GM12878 (cell line): ENCODE measurements around the gene LORICRIN. TPM values are rescaled to one million over a fixed set of nuclear protein-coding genes. Genes with fewer than 3 reads are reported as not detected.

Experiments
- ATAC-seq: fragments of 200-7000 bp; cut with Tn5 transposase; 3 replicates; pipeline ENCODE4 v1.9.1; 2020; ENCODE audit warnings: mild to moderate bottlenecking, moderate library complexity
- BruUV-seq: library from RNA; stranded (reverse); fragments of 400-500 nt; replicated peaks from 2 replicates; lab custom pipeline; 2021; lab: Mats Ljungman, UMichigan
- CTCF ChIA-PET: fragments of 300-600 bp; sonication (Branson Sonifier 250); formaldehyde crosslinking; extraction: SDS; loops from one replicate; lab custom pipeline; 2021; ENCODE audit warnings: inconsistent platforms; lab: Yijun Ruan, JAX
- POLR2A ChIA-PET: fragments of 350-600 bp; formaldehyde crosslinking; extraction: SDS; loops from one replicate; lab custom pipeline; 2021; ENCODE audit warnings: inconsistent platforms; lab: Charles Lee
- RAD21 ChIA-PET: fragments of 300-600 bp; sonication (Branson Sonifier 250); formaldehyde crosslinking; loops from one replicate; lab custom pipeline; 2023; ENCODE audit warnings: antibody characterized with exemption; ENCODE audit not compliant: unreplicated experiment; lab: Charles Lee
- SMC1A ChIA-PET: fragments of 300-600 bp; sonication (Branson Sonifier 250); formaldehyde crosslinking; loops from one replicate; lab custom pipeline; 2023; ENCODE audit not compliant: unreplicated experiment, uncharacterized antibody; lab: Charles Lee
- DNase-seq: peaks from one replicate; pipeline ENCODE4 v3.0.0-alpha.2; 2011; ENCODE audit warnings: low read depth, low spot score
- FAIRE-seq: peaks from 3 replicates; lab custom pipeline; 2011; peaks lifted over from hg19 to GRCh38; lab: Jason Lieb, UNC
- H2AFZ ChIP-seq: 2 replicates; pipeline ENCODE4 v1.6.0; 2011; ENCODE audit warnings: low read depth, low read length, control low read depth; ENCODE audit not compliant: control insufficient read depth
- H3K27ac ChIP-seq: 2 replicates; pipeline ENCODE4 v1.5.1; 2011; ENCODE audit warnings: control low read depth; ENCODE audit not compliant: control insufficient read depth, insufficient read depth
- H3K27me3 ChIP-seq, 2 experiments: replicated peaks in 1 of 2; 2 replicates each; pipeline versions ENCODE4 v1.6.0 to v1.6.1; 2011; ENCODE audit warnings: low read length in 1 of 2; ENCODE audit not compliant: control insufficient read depth in 2 of 2, insufficient read depth in 2 of 2
- H3K36me3 ChIP-seq, 2 experiments: 2 replicates each; pipeline ENCODE4 v1.5.1; 2011; ENCODE audit warnings: low read length in 1 of 2; ENCODE audit not compliant: control insufficient read depth in 2 of 2, insufficient read depth in 2 of 2
- H3K4me1 ChIP-seq: 2 replicates; pipeline ENCODE4 v1.6.1; 2011; ENCODE audit warnings: mild to moderate bottlenecking, low read length, moderate library complexity, mixed read lengths; ENCODE audit not compliant: control insufficient read depth, insufficient read depth
- H3K4me2 ChIP-seq: 2 replicates; pipeline ENCODE4 v1.6.0; 2011; ENCODE audit warnings: control low read depth; ENCODE audit not compliant: control insufficient read depth, insufficient read depth
- H3K4me3 ChIP-seq: fragments of 200-600 bp; sonication (generic); 2 replicates; pipeline ENCODE4 v1.5.1; 2016
- H3K79me2 ChIP-seq: 2 replicates; pipeline ENCODE4 v1.6.0; 2011; ENCODE audit warnings: low read length; ENCODE audit not compliant: control insufficient read depth, insufficient read depth
- H3K9ac ChIP-seq: 2 replicates; pipeline ENCODE4 v1.8.0; 2011; ENCODE audit warnings: low read length, control low read depth, mixed read lengths; ENCODE audit not compliant: control insufficient read depth, insufficient read depth
- H3K9me3 ChIP-seq: replicated peaks from 3 replicates; pipeline ENCODE4 v1.5.1; 2011; ENCODE audit warnings: mild to moderate bottlenecking, low read length; ENCODE audit not compliant: control insufficient read depth, insufficient read depth
- H4K20me1 ChIP-seq: 2 replicates; pipeline ENCODE4 v1.6.0; 2011; ENCODE audit not compliant: control insufficient read depth, insufficient read depth
- HDGF ChIP-seq: fragments of 450-650 bp; IDR thresholded peaks from 2 replicates; pipeline ENCODE4 v1.6.1; 2016; ENCODE audit warnings: antibody characterized with exemption
- TCF12 ChIP-seq: IDR thresholded peaks from 2 replicates; pipeline ENCODE4 v1.6.1; 2011; ENCODE audit warnings: low read depth, mild to moderate bottlenecking, low read length
- WGBS: methylation state at CpG from one replicate; pipeline ENCODE4 v1.1.6; 2016; ENCODE audit warnings: low lambda C conversion rate; ENCODE audit not compliant: insufficient replicate concordance, insufficient coverage; ENCODE audit errors: missing lambda C conversion rate; 5-methylcytosine and 5-hydroxymethylcytosine counted together
- in situ Hi-C: fragments of 300-500 bp; cut with MboI; formaldehyde crosslinking; loops from 9 replicates; pipeline ENCODE4 v1.14.3; 2018; ENCODE audit warnings: mixed read lengths
- intact Hi-C: fragments of 100-400 bp; cut with micrococcal nuclease; formaldehyde crosslinking; loops from one replicate; pipeline ENCODE4 v1.14.2; 2022; ENCODE audit not compliant: unreplicated experiment
- polyA plus RNA-seq, 11 experiments: library from polyadenylated mRNA; depleted of rRNA in 4 of 11; unstranded in 6 of 11; stranded (reverse) in 5 of 11; fragments of >200 nt; fragmentation: Nextera tagmentation in 4 of 11; fragmentation: Illumina TruSeq in 1 of 11; extraction: Ambion mirVana in 4 of 11; extraction: Trizol in 1 of 11; gene quantifications; 1 replicate in 1 of 11; 2 replicates in 10 of 11; pipeline versions ENCODE4 v1.2.1 to v1.2.3, GENCODE V29; 2011 to 2016; ENCODE audit warnings: inconsistent platforms in 2 of 11, missing spikeins in 2 of 11, low read depth in 1 of 11
- total RNA-seq, 4 experiments: library from RNA; depleted of rRNA in 3 of 4; stranded (reverse); fragments of >200 nt in 3 of 4; fragmentation: Illumina TruSeq in 1 of 4; extraction: Trizol in 1 of 4; gene quantifications; 2 replicates each; pipeline versions ENCODE4 v1.2.1 to v1.2.3, GENCODE V29; 2013 to 2021
- TF ChIP-seq, protein P1 (sequence below): fragments of 450-650 bp; IDR thresholded peaks from 2 replicates; pipeline ENCODE4 v1.6.1; 2017; ENCODE audit warnings: mild to moderate bottlenecking, moderate library complexity

The LORICRIN gene
- total and polyA plus RNA-seq, 10 of the 15 experiments (the other 5 are each of a cell fraction or from before 2014, with no cell fraction given) = 0.06 to 0.37 TPM; not detected in 8

- TF ChIP-seq, protein P1, sequence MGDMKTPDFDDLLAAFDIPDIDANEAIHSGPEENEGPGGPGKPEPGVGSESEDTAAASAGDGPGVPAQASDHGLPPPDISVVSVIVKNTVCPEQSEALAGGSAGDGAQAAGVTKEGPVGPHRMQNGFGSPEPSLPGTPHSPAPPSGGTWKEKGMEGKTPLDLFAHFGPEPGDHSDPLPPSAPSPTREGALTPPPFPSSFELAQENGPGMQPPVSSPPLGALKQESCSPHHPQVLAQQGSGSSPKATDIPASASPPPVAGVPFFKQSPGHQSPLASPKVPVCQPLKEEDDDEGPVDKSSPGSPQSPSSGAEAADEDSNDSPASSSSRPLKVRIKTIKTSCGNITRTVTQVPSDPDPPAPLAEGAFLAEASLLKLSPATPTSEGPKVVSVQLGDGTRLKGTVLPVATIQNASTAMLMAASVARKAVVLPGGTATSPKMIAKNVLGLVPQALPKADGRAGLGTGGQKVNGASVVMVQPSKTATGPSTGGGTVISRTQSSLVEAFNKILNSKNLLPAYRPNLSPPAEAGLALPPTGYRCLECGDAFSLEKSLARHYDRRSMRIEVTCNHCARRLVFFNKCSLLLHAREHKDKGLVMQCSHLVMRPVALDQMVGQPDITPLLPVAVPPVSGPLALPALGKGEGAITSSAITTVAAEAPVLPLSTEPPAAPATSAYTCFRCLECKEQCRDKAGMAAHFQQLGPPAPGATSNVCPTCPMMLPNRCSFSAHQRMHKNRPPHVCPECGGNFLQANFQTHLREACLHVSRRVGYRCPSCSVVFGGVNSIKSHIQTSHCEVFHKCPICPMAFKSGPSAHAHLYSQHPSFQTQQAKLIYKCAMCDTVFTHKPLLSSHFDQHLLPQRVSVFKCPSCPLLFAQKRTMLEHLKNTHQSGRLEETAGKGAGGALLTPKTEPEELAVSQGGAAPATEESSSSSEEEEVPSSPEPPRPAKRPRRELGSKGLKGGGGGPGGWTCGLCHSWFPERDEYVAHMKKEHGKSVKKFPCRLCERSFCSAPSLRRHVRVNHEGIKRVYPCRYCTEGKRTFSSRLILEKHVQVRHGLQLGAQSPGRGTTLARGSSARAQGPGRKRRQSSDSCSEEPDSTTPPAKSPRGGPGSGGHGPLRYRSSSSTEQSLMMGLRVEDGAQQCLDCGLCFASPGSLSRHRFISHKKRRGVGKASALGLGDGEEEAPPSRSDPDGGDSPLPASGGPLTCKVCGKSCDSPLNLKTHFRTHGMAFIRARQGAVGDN = no peak
- TF ChIP-seq HDGF (no peak), TCF12 (no peak)
- Histone ChIP-seq H3K36me3 (no peaks in the 10 kb centered on the region), H2AFZ (no peak overlapping the region), H3K4me1 (no peaks in the 10 kb centered on the region), H3K79me2 (no peaks in the 10 kb centered on the region), H3K27ac (no peak overlapping the region), H3K27me3 (no peaks in the 10 kb centered on the region), H3K4me3 (no peak overlapping the region), H3K9ac (no peak overlapping the region), H4K20me1 (no peaks in the 10 kb centered on the region), H3K4me2 (no peak overlapping the region), H3K9me3 (no peaks in the 10 kb centered on the region; the same call in 2 of the 3 replicates)
- FAIRE-seq (no peak), ATAC-seq (no peak), DNase-seq (no peak)
- ChIA-PET RAD21 (no interaction called here), CTCF (interaction anchor here (1.1 to 5.1 kb wide), 4 partner anchors 10 to 83 kb away, joined by 3 to 40 read pairs (median 3); no protein-coding TSS in a partner anchor), POLR2A (no interaction called here), SMC1A (interaction anchor here (0.9 to 2.5 kb wide), 3 partner anchors 8 to 25 kb away, joined by 3 to 9 read pairs (median 5); no protein-coding TSS in a partner anchor)
- intact Hi-C loops (no loop called here), in situ Hi-C loops (no loop called here)
- WGBS = 26% methylated on average over 7 of the region's 7 CpGs
- no TSS peak for BruUV-seq
Measured at GRCh38 chr1:153310526-153310925, 51.0 kb downstream of the LORICRIN start.

Other genes starting within 250 kb of the LORICRIN start
Only the 7 nearest of the 16 such genes appear.
- gene SPRR2G, start 108.8 kb upstream of the LORICRIN start, total RNA-seq (2014; rRNA removed) = not detected in 2 replicates
- gene SPRR2G, start 108.8 kb upstream of the LORICRIN start, total RNA-seq (2014; rRNA removed; fragmentation: Illumina TruSeq; extraction: Trizol) = not detected in 2 replicates
- not detected in 2 replicates for gene SPRR2G, start 108.8 kb upstream of the LORICRIN start, total RNA-seq (2021)
- gene SPRR2G, start 108.8 kb upstream of the LORICRIN start, polyA plus RNA-seq (2011; rRNA removed) = 0.18 TPM in 1 of 2 replicates, not detected in the other
- gene SPRR2G, start 108.8 kb upstream of the LORICRIN start, polyA plus RNA-seq (2014; fragmentation: Illumina TruSeq; extraction: Trizol) = not detected in 2 replicates
- not detected for gene SPRR2G, start 108.8 kb upstream of the LORICRIN start, polyA plus RNA-seq (2014; fragmentation: Nextera tagmentation; extraction: Ambion mirVana)
- not detected in 2 replicates for gene SPRR2G, start 108.8 kb upstream of the LORICRIN start, polyA plus RNA-seq (2014; rRNA removed)
- gene SPRR2G, start 108.8 kb upstream of the LORICRIN start, polyA plus RNA-seq (2016; fragmentation: Nextera tagmentation; extraction: Ambion mirVana) = not detected
- gene LELP1, start 56.3 kb upstream of the LORICRIN start, total RNA-seq (2014; rRNA removed) = not detected in 2 replicates
- gene LELP1, start 56.3 kb upstream of the LORICRIN start, total RNA-seq (2014; rRNA removed; fragmentation: Illumina TruSeq; extraction: Trizol) = not detected in 2 replicates
- not detected in 2 replicates for gene LELP1, start 56.3 kb upstream of the LORICRIN start, total RNA-seq (2021)
- gene LELP1, start 56.3 kb upstream of the LORICRIN start, polyA plus RNA-seq (2011; rRNA removed) = not detected in 2 replicates
- not detected in 2 replicates for gene LELP1, start 56.3 kb upstream of the LORICRIN start, polyA plus RNA-seq (2014; fragmentation: Illumina TruSeq; extraction: Trizol)
- gene LELP1, start 56.3 kb upstream of the LORICRIN start, polyA plus RNA-seq (2014; fragmentation: Nextera tagmentation; extraction: Ambion mirVana) = not detected
- gene LELP1, start 56.3 kb upstream of the LORICRIN start, polyA plus RNA-seq (2014; rRNA removed) = not detected in 2 replicates
- not detected for gene LELP1, start 56.3 kb upstream of the LORICRIN start, polyA plus RNA-seq (2016; fragmentation: Nextera tagmentation; extraction: Ambion mirVana)
- gene PRR9, start 42.1 kb upstream of the LORICRIN start, total RNA-seq (2014; rRNA removed) = not detected in 2 replicates
- gene PRR9, start 42.1 kb upstream of the LORICRIN start, total RNA-seq (2014; rRNA removed; fragmentation: Illumina TruSeq; extraction: Trizol) = not detected in 2 replicates
- gene PRR9, start 42.1 kb upstream of the LORICRIN start, total RNA-seq (2021) = not detected in 2 replicates
- not detected in 2 replicates for gene PRR9, start 42.1 kb upstream of the LORICRIN start, polyA plus RNA-seq (2011; rRNA removed)
- not detected in 2 replicates for gene PRR9, start 42.1 kb upstream of the LORICRIN start, polyA plus RNA-seq (2014; fragmentation: Illumina TruSeq; extraction: Trizol)
- gene PRR9, start 42.1 kb upstream of the LORICRIN start, polyA plus RNA-seq (2014; fragmentation: Nextera tagmentation; extraction: Ambion mirVana) = not detected
- gene PRR9, start 42.1 kb upstream of the LORICRIN start, polyA plus RNA-seq (2014; rRNA removed) = not detected in 2 replicates
- gene PRR9, start 42.1 kb upstream of the LORICRIN start, polyA plus RNA-seq (2016; fragmentation: Nextera tagmentation; extraction: Ambion mirVana) = not detected
- gene PGLYRP3, start 53.3 kb downstream of the LORICRIN start, total RNA-seq (2014; rRNA removed) = not detected in 2 replicates
- not detected in 2 replicates for gene PGLYRP3, start 53.3 kb downstream of the LORICRIN start, total RNA-seq (2014; rRNA removed; fragmentation: Illumina TruSeq; extraction: Trizol)
- gene PGLYRP3, start 53.3 kb downstream of the LORICRIN start, total RNA-seq (2021) = 0.29 TPM in 1 of 2 replicates, not detected in the other
- gene PGLYRP3, start 53.3 kb downstream of the LORICRIN start, polyA plus RNA-seq (2011; rRNA removed) = 0.19 and 0.49 TPM in 2 replicates
- gene PGLYRP3, start 53.3 kb downstream of the LORICRIN start, polyA plus RNA-seq (2014; fragmentation: Illumina TruSeq; extraction: Trizol) = 0.18 TPM in 1 of 2 replicates, not detected in the other
- not detected for gene PGLYRP3, start 53.3 kb downstream of the LORICRIN start, polyA plus RNA-seq (2014; fragmentation: Nextera tagmentation; extraction: Ambion mirVana)
- 0.22 TPM in 1 of 2 replicates, not detected in the other for gene PGLYRP3, start 53.3 kb downstream of the LORICRIN start, polyA plus RNA-seq (2014; rRNA removed)
- gene PGLYRP3, start 53.3 kb downstream of the LORICRIN start, polyA plus RNA-seq (2016; fragmentation: Nextera tagmentation; extraction: Ambion mirVana) = under 1 TPM in 1 of 2 experiments, not detected in 1; 0.10 TPM
- gene PGLYRP4, start 89.2 kb downstream of the LORICRIN start, total RNA-seq (2014; rRNA removed) = 0.38 and 0.45 TPM in 2 replicates
- 0.22 and 0.32 TPM in 2 replicates for gene PGLYRP4, start 89.2 kb downstream of the LORICRIN start, total RNA-seq (2014; rRNA removed; fragmentation: Illumina TruSeq; extraction: Trizol)
- gene PGLYRP4, start 89.2 kb downstream of the LORICRIN start, total RNA-seq (2021) = 0.44 and 0.74 TPM in 2 replicates
- gene PGLYRP4, start 89.2 kb downstream of the LORICRIN start, polyA plus RNA-seq (2011; rRNA removed) = 1.6 and 3.0 TPM in 2 replicates
- 0.48 and 0.65 TPM in 2 replicates for gene PGLYRP4, start 89.2 kb downstream of the LORICRIN start, polyA plus RNA-seq (2014; fragmentation: Illumina TruSeq; extraction: Trizol)
- under 1 TPM; 0.37 to 0.50 TPM for gene PGLYRP4, start 89.2 kb downstream of the LORICRIN start, polyA plus RNA-seq (2014; fragmentation: Nextera tagmentation; extraction: Ambion mirVana)
- gene PGLYRP4, start 89.2 kb downstream of the LORICRIN start, polyA plus RNA-seq (2014; rRNA removed) = 0.44 and 0.55 TPM in 2 replicates
- gene PGLYRP4, start 89.2 kb downstream of the LORICRIN start, polyA plus RNA-seq (2016; fragmentation: Nextera tagmentation; extraction: Ambion mirVana) = under 1 TPM; 0.28 to 0.43 TPM
- gene S100A9, start 98.2 kb downstream of the LORICRIN start, total RNA-seq (2014; rRNA removed) = 0.68 and 1.3 TPM in 2 replicates
- gene S100A9, start 98.2 kb downstream of the LORICRIN start, total RNA-seq (2014; rRNA removed; fragmentation: Illumina TruSeq; extraction: Trizol) = 0.37 TPM in 1 of 2 replicates, not detected in the other
- 0.37 and 0.41 TPM in 2 replicates for gene S100A9, start 98.2 kb downstream of the LORICRIN start, total RNA-seq (2021)
- gene S100A9, start 98.2 kb downstream of the LORICRIN start, polyA plus RNA-seq (2011; rRNA removed) = 1.4 and 1.7 TPM in 2 replicates
- gene S100A9, start 98.2 kb downstream of the LORICRIN start, polyA plus RNA-seq (2014; fragmentation: Illumina TruSeq; extraction: Trizol) = 0.22 TPM in 1 of 2 replicates, not detected in the other
- under 1 TPM in 1 of 2 experiments, not detected in 1; 0.49 TPM for gene S100A9, start 98.2 kb downstream of the LORICRIN start, polyA plus RNA-seq (2014; fragmentation: Nextera tagmentation; extraction: Ambion mirVana)
- 1.4 and 1.5 TPM in 2 replicates for gene S100A9, start 98.2 kb downstream of the LORICRIN start, polyA plus RNA-seq (2014; rRNA removed)
- gene S100A9, start 98.2 kb downstream of the LORICRIN start, polyA plus RNA-seq (2016; fragmentation: Nextera tagmentation; extraction: Ambion mirVana) = under 1 TPM in 1 of 2 experiments, not detected in 1; 0.31 TPM
- not detected in 2 replicates for gene S100A12, start 115.9 kb downstream of the LORICRIN start, total RNA-seq (2014; rRNA removed)
- not detected in 2 replicates for gene S100A12, start 115.9 kb downstream of the LORICRIN start, total RNA-seq (2014; rRNA removed; fragmentation: Illumina TruSeq; extraction: Trizol)
- gene S100A12, start 115.9 kb downstream of the LORICRIN start, total RNA-seq (2021) = not detected in 2 replicates
- gene S100A12, start 115.9 kb downstream of the LORICRIN start, polyA plus RNA-seq (2011; rRNA removed) = not detected in 2 replicates
- gene S100A12, start 115.9 kb downstream of the LORICRIN start, polyA plus RNA-seq (2014; fragmentation: Illumina TruSeq; extraction: Trizol) = not detected in 2 replicates
- not detected for gene S100A12, start 115.9 kb downstream of the LORICRIN start, polyA plus RNA-seq (2014; fragmentation: Nextera tagmentation; extraction: Ambion mirVana)
- not detected in 2 replicates for gene S100A12, start 115.9 kb downstream of the LORICRIN start, polyA plus RNA-seq (2014; rRNA removed)
- not detected for gene S100A12, start 115.9 kb downstream of the LORICRIN start, polyA plus RNA-seq (2016; fragmentation: Nextera tagmentation; extraction: Ambion mirVana)